ENCODE data around the gene TMEM101. TPM values are rescaled to one million over a fixed set of nuclear protein-coding genes. Genes with fewer than 3 reads are reported as not detected.

Gene TMEM101
- total RNA-seq (2022; extraction: Qiagen RNA extraction): 26.9 to 35.9 TPM (median 34.2 TPM) in 5 replicates

GRCh38 chr17:44014437-44015172, at the start of gene TMEM101:
Gene TMEM101 (minus strand): TSS chr17:44014963. CDS start chr17:44014952, 11 bp downstream.

GRCh38 chr17:44004077-44004760, 10.5 kb downstream of the TMEM101 start, which contains the start of gene NAGS:
Gene NAGS (plus strand): TSS chr17:44004622. CDS start chr17:44004664, 42 bp downstream.

Other genes starting within 250 kb of the TMEM101 start
- 59.1 to 64.1 TPM (median 61.0 TPM) in 5 replicates for gene DUSP3, start 236.0 kb downstream of the TMEM101 start, total RNA-seq (2022; extraction: Qiagen RNA extraction)
- 0.02 TPM in 3 of 5 replicates, not detected in the others for gene CFAP97D1, start 234.5 kb downstream of the TMEM101 start, total RNA-seq (2022; extraction: Qiagen RNA extraction)
- gene MPP3, start 181.8 kb downstream of the TMEM101 start, total RNA-seq (2022; extraction: Qiagen RNA extraction): 14.1 to 21.2 TPM (median 18.7 TPM) in 5 replicates
- not detected in 5 replicates for gene CD300LG, start 167.8 kb downstream of the TMEM101 start, total RNA-seq (2022; extraction: Qiagen RNA extraction)
- gene MPP2, start 107.4 kb downstream of the TMEM101 start, total RNA-seq (2022; extraction: Qiagen RNA extraction): 1.6 to 2.4 TPM (median 1.9 TPM) in 5 replicates
- 0.22 TPM in 1 of 5 replicates, not detected in the others for gene PPY, start 72.5 kb downstream of the TMEM101 start, total RNA-seq (2022; extraction: Qiagen RNA extraction)
- 0.13 TPM in 1 of 5 replicates, not detected in the others for gene PYY, start 61.0 kb downstream of the TMEM101 start, total RNA-seq (2022; extraction: Qiagen RNA extraction)
- gene NAGS, start 10.3 kb downstream of the TMEM101 start, total RNA-seq (2022; extraction: Qiagen RNA extraction): 0.84 to 1.2 TPM (median 1.1 TPM) in 5 replicates
- 50.2 to 53.0 TPM (median 51.7 TPM) in 5 replicates for gene LSM12, start 51.7 kb upstream of the TMEM101 start, total RNA-seq (2022; extraction: Qiagen RNA extraction)
- gene G6PC3, start 55.8 kb upstream of the TMEM101 start, total RNA-seq (2022; extraction: Qiagen RNA extraction): 116 to 180 TPM (median 171 TPM) in 5 replicates
- gene HDAC5, start 108.7 kb upstream of the TMEM101 start, total RNA-seq (2022; extraction: Qiagen RNA extraction): 13.6 to 17.2 TPM (median 15.6 TPM) in 5 replicates
- gene HROB, start 127.0 kb upstream of the TMEM101 start, total RNA-seq (2022; extraction: Qiagen RNA extraction): 8.9 to 10.6 TPM (median 9.4 TPM) in 5 replicates
- gene ASB16, start 155.7 kb upstream of the TMEM101 start, total RNA-seq (2022; extraction: Qiagen RNA extraction): 0.04 to 0.08 TPM (median 0.05 TPM) in 3 of 5 replicates, not detected in the others
- 36.3 to 46.3 TPM (median 45.0 TPM) in 5 replicates for gene TMUB2, start 172.0 kb upstream of the TMEM101 start, total RNA-seq (2022; extraction: Qiagen RNA extraction)
- gene ATXN7L3, start 184.9 kb upstream of the TMEM101 start, total RNA-seq (2022; extraction: Qiagen RNA extraction): 51.9 to 71.6 TPM (median 67.8 TPM) in 5 replicates
- gene UBTF, start 204.7 kb upstream of the TMEM101 start, total RNA-seq (2022; extraction: Qiagen RNA extraction): 97.8 to 105 TPM (median 100 TPM) in 5 replicates

All from A549 treated with CORT108297 at 1 μM for 4 hours (cell line).